ENCODE measurements around the gene LDLRAD2. TPM values are rescaled to one million over a fixed set of nuclear protein-coding genes. Genes with fewer than 3 reads are reported as not detected.
"Not testable (repeated sequence)": the region's sequence is repeated elsewhere in the genome, so short reads cannot be mapped to it uniquely, and the experiment has no call there.

The LDLRAD2 gene
- total RNA-seq, 1 experiment from 2014 or later, result not detected

- ATAC-seq (no peak), DNase-seq (ENCODE audit: low read depth, low spot score) (no peak)
- Histone ChIP-seq H4K20me1 (ENCODE audit: insufficient read depth) (0 out of 2 replicates have a peak, but pooled peaks cover 4% of the 10 kb centered on the region), H3K27ac (ENCODE audit: low read depth, low read length) (no peak overlapping the region), H3K9me2 (ENCODE audit: insufficient read depth) (no peaks in the 10 kb centered on the region), H3K4me1 (ENCODE audit: control insufficient read depth in 1 of 2, insufficient read depth in 2 of 2, low read length in 2 of 2) (peaks cover 7 to 12% of the 10 kb centered on the region in 2 experiments; a peak in 3 of 4 replicates), H2AFZ (ENCODE audit: low read depth, low read length, poor library complexity, severe bottlenecking) (no peak overlapping the region), H3K27me3 (ENCODE audit: insufficient read depth, low read length) (no peaks in the 10 kb centered on the region), H3K4me3 (replicated peaks in 1 of 2; ENCODE audit: low read depth in 1 of 2, low read length in 2 of 2) (no peak overlapping the region), H3K9ac (ENCODE audit: low read length) (no peak overlapping the region), H3K36me3 (ENCODE audit: control insufficient read depth in 1 of 2, insufficient read depth in 2 of 2, low read length in 2 of 2) (no peaks in the 10 kb centered on the region), H3K9me3 (ENCODE audit: control insufficient read depth in 1 of 2, insufficient read depth in 1 of 2, low read depth in 1 of 2, low read length in 2 of 2) (no peaks in the 10 kb centered on the region), H3K4me2 (ENCODE audit: low read length) (no peak overlapping the region), H3K79me2 (ENCODE audit: insufficient read depth, low read length) (peaks cover 95% of the 10 kb centered on the region)
- POLR2A ChIA-PET, result no interaction called here
- TF ChIP-seq FOSL1 (IDR thresholded peaks at IDR 0.05; ENCODE audit: low read depth), result no peak
- TF ChIP-seq ZBTB33 (IDR thresholded peaks at IDR 0.05; ENCODE audit: extremely low read depth, insufficient replicate concordance, low read length), result no peak
- no peak for TF ChIP-seq CTCF (IDR thresholded peaks at IDR 0.05 in 2 of 3, conservative IDR thresholded peaks at IDR 0.05 in 1 of 3; ENCODE audit: borderline replicate concordance in 1 of 3, insufficient read depth in 1 of 3, low read depth in 2 of 3, low read length in 2 of 3)
- TF ChIP-seq EGR1 (IDR thresholded peaks at IDR 0.05; ENCODE audit: low read depth), result no peak
- TF ChIP-seq, protein P1, sequence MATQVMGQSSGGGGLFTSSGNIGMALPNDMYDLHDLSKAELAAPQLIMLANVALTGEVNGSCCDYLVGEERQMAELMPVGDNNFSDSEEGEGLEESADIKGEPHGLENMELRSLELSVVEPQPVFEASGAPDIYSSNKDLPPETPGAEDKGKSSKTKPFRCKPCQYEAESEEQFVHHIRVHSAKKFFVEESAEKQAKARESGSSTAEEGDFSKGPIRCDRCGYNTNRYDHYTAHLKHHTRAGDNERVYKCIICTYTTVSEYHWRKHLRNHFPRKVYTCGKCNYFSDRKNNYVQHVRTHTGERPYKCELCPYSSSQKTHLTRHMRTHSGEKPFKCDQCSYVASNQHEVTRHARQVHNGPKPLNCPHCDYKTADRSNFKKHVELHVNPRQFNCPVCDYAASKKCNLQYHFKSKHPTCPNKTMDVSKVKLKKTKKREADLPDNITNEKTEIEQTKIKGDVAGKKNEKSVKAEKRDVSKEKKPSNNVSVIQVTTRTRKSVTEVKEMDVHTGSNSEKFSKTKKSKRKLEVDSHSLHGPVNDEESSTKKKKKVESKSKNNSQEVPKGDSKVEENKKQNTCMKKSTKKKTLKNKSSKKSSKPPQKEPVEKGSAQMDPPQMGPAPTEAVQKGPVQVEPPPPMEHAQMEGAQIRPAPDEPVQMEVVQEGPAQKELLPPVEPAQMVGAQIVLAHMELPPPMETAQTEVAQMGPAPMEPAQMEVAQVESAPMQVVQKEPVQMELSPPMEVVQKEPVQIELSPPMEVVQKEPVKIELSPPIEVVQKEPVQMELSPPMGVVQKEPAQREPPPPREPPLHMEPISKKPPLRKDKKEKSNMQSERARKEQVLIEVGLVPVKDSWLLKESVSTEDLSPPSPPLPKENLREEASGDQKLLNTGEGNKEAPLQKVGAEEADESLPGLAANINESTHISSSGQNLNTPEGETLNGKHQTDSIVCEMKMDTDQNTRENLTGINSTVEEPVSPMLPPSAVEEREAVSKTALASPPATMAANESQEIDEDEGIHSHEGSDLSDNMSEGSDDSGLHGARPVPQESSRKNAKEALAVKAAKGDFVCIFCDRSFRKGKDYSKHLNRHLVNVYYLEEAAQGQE (IDR thresholded peaks at IDR 0.05; ENCODE audit: low read depth), result no peak
- RAD21 ChIA-PET (ENCODE audit: low non-redundant PET in 1 of 2, low total read pairs in 2 of 2, uncharacterized antibody in 2 of 2, unreplicated experiment in 2 of 2), result no interaction called here
- CTCF ChIA-PET, result no interaction called here
- no TSS peak for BruUV-seq (replicated peaks)
- intact Hi-C loops (cut with micrococcal nuclease), result no loop called here
These were observed 36.0 kb upstream of the LDLRAD2 start for GRCh38 chr1:21775985-21776562.

GRCh38 chr1:21776925-21777324 is 35.1 kb upstream of the LDLRAD2 start:
- H3K4me2 ChIP-seq (ENCODE audit: low read length); H3K9me2 ChIP-seq (ENCODE audit: insufficient read depth); intact Hi-C loops (cut with micrococcal nuclease); H3K36me3 ChIP-seq (ENCODE audit: control insufficient read depth in 1 of 2, insufficient read depth in 2 of 2, low read length in 2 of 2); H3K27me3 ChIP-seq (ENCODE audit: insufficient read depth, low read length); BruUV-seq (replicated peaks); H3K4me3 ChIP-seq (replicated peaks in 1 of 2; ENCODE audit: low read depth in 1 of 2, low read length in 2 of 2); H3K27ac ChIP-seq (ENCODE audit: low read depth, low read length); POLR2A ChIA-PET; H4K20me1 ChIP-seq (ENCODE audit: insufficient read depth); H3K9me3 ChIP-seq (ENCODE audit: control insufficient read depth in 1 of 2, insufficient read depth in 1 of 2, low read depth in 1 of 2, low read length in 2 of 2); H2AFZ ChIP-seq (ENCODE audit: low read depth, low read length, poor library complexity, severe bottlenecking); CTCF ChIA-PET; RAD21 ChIA-PET (ENCODE audit: low non-redundant PET in 1 of 2, low total read pairs in 2 of 2, uncharacterized antibody in 2 of 2, unreplicated experiment in 2 of 2); ATAC-seq; H3K9ac ChIP-seq (ENCODE audit: low read length); DNase-seq (ENCODE audit: low read depth, low spot score): not testable (repeated sequence)
- peaks cover 7 to 16% of the 10 kb centered on the region in 2 experiments; a peak in 3 of 4 replicates for H3K4me1 ChIP-seq (ENCODE audit: control insufficient read depth in 1 of 2, insufficient read depth in 2 of 2, low read length in 2 of 2)
- peaks cover 95% of the 10 kb centered on the region for H3K79me2 ChIP-seq (ENCODE audit: insufficient read depth, low read length)

Data from HCT116 (cell line).